Fibroblast of skin of back (primary cell): Measurements from ENCODE around the gene PRKG1.
"Not testable (repeated sequence)": the region's sequence is repeated elsewhere in the genome, so short reads cannot be mapped to it uniquely, and the experiment has no call there.

Experiments
- DNase-seq: peaks from one replicate; pipeline ENCODE4 v3.0.0-alpha.2; 2013

PRKG1 gene

GRCh38 chr10:51171946-51172345 is 97.7 kb downstream of the PRKG1 start:
- no peak for DNase-seq

- DNase-seq, result peak; percentile 91
Observed at GRCh38 chr10:51176976-51177695, 102.8 kb downstream of the PRKG1 start.

GRCh38 chr10:51178634-51179033 is 104.3 kb downstream of the PRKG1 start:
- DNase-seq, result no peak

- DNase-seq, result no peak
Observed at GRCh38 chr10:51180141-51180540, 105.9 kb downstream of the PRKG1 start.

- no peak for DNase-seq
Observed at GRCh38 chr10:51183783-51184182, 109.5 kb downstream of the PRKG1 start.

GRCh38 chr10:51186361-51186760 is 112.1 kb downstream of the PRKG1 start:
- DNase-seq, result peak; percentile 19

- no peak for DNase-seq
Observed at GRCh38 chr10:51188008-51188407, 113.7 kb downstream of the PRKG1 start.

- no peak for DNase-seq
Observed at GRCh38 chr10:51188866-51189265, 114.6 kb downstream of the PRKG1 start.

- DNase-seq, result no peak
Observed at GRCh38 chr10:51196508-51197175, 122.4 kb downstream of the PRKG1 start.

- no peak for DNase-seq
Observed at GRCh38 chr10:51198170-51198569, 123.9 kb downstream of the PRKG1 start.

- DNase-seq, result no peak
Observed at GRCh38 chr10:51201947-51202346, 127.7 kb downstream of the PRKG1 start.

GRCh38 chr10:51203359-51203758 is 129.1 kb downstream of the PRKG1 start:
- no peak for DNase-seq

- DNase-seq, result peak; percentile 14
Observed at GRCh38 chr10:51204066-51204465, 129.8 kb downstream of the PRKG1 start.

- DNase-seq, result peak; percentile 32
Observed at GRCh38 chr10:51204701-51205100, 130.4 kb downstream of the PRKG1 start.

- DNase-seq, result no peak
Observed at GRCh38 chr10:51206500-51206899, 132.2 kb downstream of the PRKG1 start.

- not testable (repeated sequence) for DNase-seq
Observed at GRCh38 chr10:51212937-51213336, 138.7 kb downstream of the PRKG1 start.

- DNase-seq, result no peak
Observed at GRCh38 chr10:51214207-51215196, 140.2 kb downstream of the PRKG1 start.

- peak; percentile 77 for DNase-seq
Observed at GRCh38 chr10:51215951-51216834, 141.9 kb downstream of the PRKG1 start.

- DNase-seq, result no peak
Observed at GRCh38 chr10:51217505-51217904, 143.2 kb downstream of the PRKG1 start.

- peak; percentile 86 for DNase-seq
Observed at GRCh38 chr10:51224671-51225161, 150.4 kb downstream of the PRKG1 start.

- no peak for DNase-seq
Observed at GRCh38 chr10:51227897-51228713, 153.8 kb downstream of the PRKG1 start.
